Liver (tissue), 9 donors: ENCODE data around the gene ATG14. TPM values are rescaled to one million over a fixed set of nuclear protein-coding genes. Genes with fewer than 3 reads are reported as not detected.

Experiments used
- DNase-seq: peaks from one replicate; pipeline ENCODE4 v3.0.0-alpha.2; 2017; ENCODE audit warnings: low spot score
- H3K27ac ChIP-seq, 2 donors: one replicate each; pipeline ENCODE4 v1.7.0; 2013; ENCODE audit warnings: inconsistent platforms in 2 of 2, low read length in 2 of 2, control low read depth in 1 of 2, low read depth in 1 of 2, mild to moderate bottlenecking in 1 of 2
- H3K27me3 ChIP-seq, 4 donors: one replicate each; pipeline versions ENCODE4 v1.6.1 to v1.7.0; 2013; ENCODE audit warnings: low read length in 3 of 4, inconsistent platforms in 1 of 4, mild to moderate bottlenecking in 1 of 4, moderate library complexity in 1 of 4; ENCODE audit not compliant: control insufficient read depth in 4 of 4, insufficient read depth in 4 of 4
- H3K36me3 ChIP-seq, 4 donors: one replicate each; pipeline versions ENCODE4 v1.6.1 to v1.7.0; 2013; ENCODE audit warnings: low read length in 3 of 4, mild to moderate bottlenecking in 3 of 4, low read depth in 1 of 4, moderate library complexity in 1 of 4; ENCODE audit not compliant: control insufficient read depth in 4 of 4, insufficient read depth in 3 of 4
- H3K4me1 ChIP-seq, 4 donors: one replicate each; pipeline versions ENCODE4 v1.6.1 to v1.7.0; 2013; ENCODE audit warnings: low read length in 3 of 4, mild to moderate bottlenecking in 3 of 4, moderate library complexity in 1 of 4; ENCODE audit not compliant: control insufficient read depth in 4 of 4, insufficient read depth in 4 of 4
- H3K4me3 ChIP-seq, 3 donors: one replicate each; pipeline versions ENCODE4 v1.6.1 to v1.7.0; 2013; ENCODE audit warnings: low read length in 3 of 3, control low read depth in 1 of 3, low read depth in 1 of 3, mild to moderate bottlenecking in 1 of 3
- H3K9ac ChIP-seq, 2 donors: one replicate each; pipeline ENCODE4 v1.7.0; 2013; ENCODE audit warnings: low read length in 2 of 2, mild to moderate bottlenecking in 2 of 2, moderate library complexity in 2 of 2, control low read depth in 1 of 2, low read depth in 1 of 2
- H3K9me3 ChIP-seq, 4 donors: one replicate each; pipeline versions ENCODE4 v1.6.1 to v1.7.0; 2013; ENCODE audit warnings: low read length in 3 of 4; ENCODE audit not compliant: control insufficient read depth in 4 of 4
- ATF3 ChIP-seq: IDR thresholded peaks from 2 replicates; pipeline ENCODE4 v1.6.1; 2016; ENCODE audit warnings: antibody characterized with exemption
- EGR1 ChIP-seq, 2 donors: IDR thresholded peaks; 2 replicates each; pipeline ENCODE4 v1.6.1; 2016 to 2018; ENCODE audit warnings: antibody characterized with exemption in 2 of 2, low read depth in 2 of 2
- FOXA1 ChIP-seq: IDR thresholded peaks from 2 replicates; pipeline ENCODE4 v1.6.1; 2016; ENCODE audit warnings: antibody characterized with exemption
- FOXA2 ChIP-seq: IDR thresholded peaks from 2 replicates; pipeline ENCODE4 v1.6.1; 2016; ENCODE audit warnings: antibody characterized with exemption
- GABPA ChIP-seq, 2 donors: IDR thresholded peaks in 1 of 2; conservative IDR thresholded peaks in 1 of 2; 2 replicates each; pipeline ENCODE4 v1.6.1; 2016; ENCODE audit warnings: antibody characterized with exemption in 2 of 2, mild to moderate bottlenecking in 1 of 2, moderate library complexity in 1 of 2
- HNF4A ChIP-seq, 2 donors: conservative IDR thresholded peaks; 2 replicates each; pipeline ENCODE4 v1.6.1; 2016; ENCODE audit warnings: antibody characterized with exemption in 2 of 2, mild to moderate bottlenecking in 2 of 2
- JUND ChIP-seq, 2 donors: IDR thresholded peaks; 2 replicates each; pipeline ENCODE4 v1.6.1; 2016; ENCODE audit warnings: antibody characterized with exemption in 2 of 2
- RAD21 ChIP-seq, 2 donors: IDR thresholded peaks; 2 replicates each; pipeline ENCODE4 v1.6.1; 2016; ENCODE audit warnings: antibody characterized with exemption in 2 of 2, mild to moderate bottlenecking in 2 of 2
- RXRA ChIP-seq, 2 donors: IDR thresholded peaks; 2 replicates each; pipeline ENCODE4 v1.6.1; 2017 to 2018; ENCODE audit warnings: antibody characterized with exemption in 2 of 2, mild to moderate bottlenecking in 1 of 2
- SP1 ChIP-seq: IDR thresholded peaks from 2 replicates; pipeline ENCODE4 v1.6.1; 2018; ENCODE audit warnings: antibody characterized with exemption, mild to moderate bottlenecking
- TAF1 ChIP-seq: conservative IDR thresholded peaks from 2 replicates; pipeline ENCODE4 v1.6.1; 2016; ENCODE audit warnings: antibody characterized with exemption, mild to moderate bottlenecking
- YY1 ChIP-seq: IDR thresholded peaks from 2 replicates; pipeline ENCODE4 v1.6.1; 2016; ENCODE audit warnings: antibody characterized with exemption, mild to moderate bottlenecking
- WGBS: extraction: QIAGEN DNeasy Blood & Tissue Kit; methylation state at CpG from one replicate; pipeline ENCODE4 v1.1.7; 2013; 5-methylcytosine and 5-hydroxymethylcytosine counted together
- polyA plus RNA-seq, 2 donors: library from polyadenylated mRNA; stranded (reverse) in 1 of 2; unstranded in 1 of 2; fragments of 200-250 nt in 1 of 2; fragments of >200 nt in 1 of 2; fragmentation: Nextera tagmentation in 1 of 2; extraction: Ambion mirVana in 1 of 2; gene quantifications; one replicate each; pipeline versions ENCODE4 v1.2.1 to v1.2.3, GENCODE V29; 2013 to 2015
- total RNA-seq, 2 donors: library from RNA; depleted of rRNA; stranded (reverse); fragments of >200 nt; gene quantifications; one replicate each; pipeline ENCODE4 v1.2.3, GENCODE V29; 2014
- TF ChIP-seq, protein P1 (sequence below): IDR thresholded peaks from 2 replicates; pipeline ENCODE4 v1.6.1; 2016; ENCODE audit warnings: antibody characterized with exemption
- TF ChIP-seq, protein P2 (sequence below): IDR thresholded peaks from 2 replicates; pipeline ENCODE4 v1.6.1; 2016; ENCODE audit warnings: antibody characterized with exemption, mild to moderate bottlenecking
- donor health status: healthy.
- donor health status: healthy.
- donor health status: healthy.
- donor health status: healthy.
- donor health status: healthy.

ATG14 gene
- total and polyA plus RNA-seq, 4 donors: 1.9 to 16.0 (median 4.4) TPM

GRCh38 chr14:55339770-55340169, 71.9 kb downstream of the ATG14 start:
- no peak for DNase-seq
- Histone ChIP-seq H3K27me3 (no peaks in the 10 kb centered on the region), H3K36me3 (no peaks in the 10 kb centered on the region), H3K9me3 (no peaks in the 10 kb centered on the region), H3K4me3 (no peak overlapping the region), H3K27ac (no peak overlapping the region), H3K4me1 (peaks cover 0 to 2% (median 0%) of the 10 kb centered on the region in 4 donors), H3K9ac (no peak overlapping the region)
- 63% methylated on average over 2 of the region's 2 CpGs for WGBS
- no peak for TF ChIP-seq TAF1
- TF ChIP-seq, protein P1, sequence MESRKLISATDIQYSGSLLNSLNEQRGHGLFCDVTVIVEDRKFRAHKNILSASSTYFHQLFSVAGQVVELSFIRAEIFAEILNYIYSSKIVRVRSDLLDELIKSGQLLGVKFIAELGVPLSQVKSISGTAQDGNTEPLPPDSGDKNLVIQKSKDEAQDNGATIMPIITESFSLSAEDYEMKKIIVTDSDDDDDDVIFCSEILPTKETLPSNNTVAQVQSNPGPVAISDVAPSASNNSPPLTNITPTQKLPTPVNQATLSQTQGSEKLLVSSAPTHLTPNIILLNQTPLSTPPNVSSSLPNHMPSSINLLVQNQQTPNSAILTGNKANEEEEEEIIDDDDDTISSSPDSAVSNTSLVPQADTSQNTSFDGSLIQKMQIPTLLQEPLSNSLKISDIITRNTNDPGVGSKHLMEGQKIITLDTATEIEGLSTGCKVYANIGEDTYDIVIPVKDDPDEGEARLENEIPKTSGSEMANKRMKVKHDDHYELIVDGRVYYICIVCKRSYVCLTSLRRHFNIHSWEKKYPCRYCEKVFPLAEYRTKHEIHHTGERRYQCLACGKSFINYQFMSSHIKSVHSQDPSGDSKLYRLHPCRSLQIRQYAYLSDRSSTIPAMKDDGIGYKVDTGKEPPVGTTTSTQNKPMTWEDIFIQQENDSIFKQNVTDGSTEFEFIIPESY: no peak
- no peak for TF ChIP-seq HNF4A (conservative IDR thresholded peaks at IDR 0.05)
- TF ChIP-seq RXRA (IDR thresholded peaks at IDR 0.05): no peak
- no peak for TF ChIP-seq EGR1 (IDR thresholded peaks at IDR 0.05; ENCODE audit: low read depth in 2 of 2)

DNA sequence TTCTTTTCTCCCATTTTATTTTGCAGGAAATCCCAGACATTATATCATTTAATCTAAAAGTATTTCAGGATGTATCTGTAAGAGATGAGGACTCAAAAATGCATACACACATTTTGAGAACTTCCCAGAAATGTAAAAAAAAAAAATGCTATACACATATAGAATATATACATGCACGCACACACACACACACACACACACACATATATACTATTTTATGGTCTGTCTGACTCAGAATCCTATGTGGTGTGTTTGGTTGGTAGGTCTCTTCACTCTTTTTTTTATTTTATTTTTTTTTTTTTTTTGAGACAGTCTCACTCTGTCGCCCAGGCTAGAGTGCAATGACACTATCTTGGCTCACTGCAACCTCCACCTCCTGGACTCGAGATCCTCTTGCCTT, 74.9 kb downstream of the ATG14 start:
- H3K4me1 ChIP-seq: peaks cover 0 to 13% (median 6%) of the 10 kb centered on the region in 4 donors
- H3K27me3 ChIP-seq: no peaks in the 10 kb centered on the region

More for the DNA sequence above, 74.9 kb downstream of the ATG14 start:
- Histone ChIP-seq H3K36me3 (no peaks in the 10 kb centered on the region), H3K9me3 (no peaks in the 10 kb centered on the region), H3K9ac (no peak overlapping the region), H3K27ac (no peak overlapping the region), H3K4me3 (no peak overlapping the region)
- 87% methylated on average over 3 of the region's 3 CpGs for WGBS
- no peak for DNase-seq
- TF ChIP-seq, protein P2, sequence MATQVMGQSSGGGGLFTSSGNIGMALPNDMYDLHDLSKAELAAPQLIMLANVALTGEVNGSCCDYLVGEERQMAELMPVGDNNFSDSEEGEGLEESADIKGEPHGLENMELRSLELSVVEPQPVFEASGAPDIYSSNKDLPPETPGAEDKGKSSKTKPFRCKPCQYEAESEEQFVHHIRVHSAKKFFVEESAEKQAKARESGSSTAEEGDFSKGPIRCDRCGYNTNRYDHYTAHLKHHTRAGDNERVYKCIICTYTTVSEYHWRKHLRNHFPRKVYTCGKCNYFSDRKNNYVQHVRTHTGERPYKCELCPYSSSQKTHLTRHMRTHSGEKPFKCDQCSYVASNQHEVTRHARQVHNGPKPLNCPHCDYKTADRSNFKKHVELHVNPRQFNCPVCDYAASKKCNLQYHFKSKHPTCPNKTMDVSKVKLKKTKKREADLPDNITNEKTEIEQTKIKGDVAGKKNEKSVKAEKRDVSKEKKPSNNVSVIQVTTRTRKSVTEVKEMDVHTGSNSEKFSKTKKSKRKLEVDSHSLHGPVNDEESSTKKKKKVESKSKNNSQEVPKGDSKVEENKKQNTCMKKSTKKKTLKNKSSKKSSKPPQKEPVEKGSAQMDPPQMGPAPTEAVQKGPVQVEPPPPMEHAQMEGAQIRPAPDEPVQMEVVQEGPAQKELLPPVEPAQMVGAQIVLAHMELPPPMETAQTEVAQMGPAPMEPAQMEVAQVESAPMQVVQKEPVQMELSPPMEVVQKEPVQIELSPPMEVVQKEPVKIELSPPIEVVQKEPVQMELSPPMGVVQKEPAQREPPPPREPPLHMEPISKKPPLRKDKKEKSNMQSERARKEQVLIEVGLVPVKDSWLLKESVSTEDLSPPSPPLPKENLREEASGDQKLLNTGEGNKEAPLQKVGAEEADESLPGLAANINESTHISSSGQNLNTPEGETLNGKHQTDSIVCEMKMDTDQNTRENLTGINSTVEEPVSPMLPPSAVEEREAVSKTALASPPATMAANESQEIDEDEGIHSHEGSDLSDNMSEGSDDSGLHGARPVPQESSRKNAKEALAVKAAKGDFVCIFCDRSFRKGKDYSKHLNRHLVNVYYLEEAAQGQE: no peak
- TF ChIP-seq ATF3 (no peak), GABPA (IDR thresholded peaks at IDR 0.05 in 1 of 2, conservative IDR thresholded peaks at IDR 0.05 in 1 of 2) (no peak), FOXA1 (no peak), FOXA2 (no peak), HNF4A (conservative IDR thresholded peaks at IDR 0.05) (no peak), RAD21 (IDR thresholded peaks at IDR 0.05) (no peak), RXRA (IDR thresholded peaks at IDR 0.05) (no peak), SP1 (no peak), EGR1 (IDR thresholded peaks at IDR 0.05; ENCODE audit: low read depth in 2 of 2) (no peak), TAF1 (no peak), JUND (IDR thresholded peaks at IDR 0.05) (no peak), YY1 (no peak)
- TF ChIP-seq, protein P1: no peak
